Measurements from ENCODE around the gene ACAD11. TPM values are rescaled to one million over a fixed set of nuclear protein-coding genes. Genes with fewer than 3 reads are reported as not detected.

Gene ACAD11
- total and polyA plus RNA-seq, 2 experiments from 2014 or later, result 31.7 to 40.1 TPM

GRCh38 chr3:132554437-132554836 is 105.2 kb downstream of the ACAD11 start:
- H3K27me3 ChIP-seq, result no peaks in the 10 kb centered on the region
- H3K4me3 ChIP-seq, result no peak overlapping the region
- DNase-seq (ENCODE audit: low read depth in 1 of 2, low spot score in 1 of 2), result peak in 1 of 2 donors; percentile 39
- H3K27ac ChIP-seq, result no peak overlapping the region
- peaks cover 7% of the 10 kb centered on the region for H3K36me3 ChIP-seq
- TF ChIP-seq CTCF (IDR thresholded peaks at IDR 0.05; ENCODE audit: low read depth, low read length), result no peak
- H3K9me3 ChIP-seq (ENCODE audit: low read depth), result no peaks in the 10 kb centered on the region
- H3K4me1 ChIP-seq (ENCODE audit: low read depth), result no peaks in the 10 kb centered on the region

DNA sequence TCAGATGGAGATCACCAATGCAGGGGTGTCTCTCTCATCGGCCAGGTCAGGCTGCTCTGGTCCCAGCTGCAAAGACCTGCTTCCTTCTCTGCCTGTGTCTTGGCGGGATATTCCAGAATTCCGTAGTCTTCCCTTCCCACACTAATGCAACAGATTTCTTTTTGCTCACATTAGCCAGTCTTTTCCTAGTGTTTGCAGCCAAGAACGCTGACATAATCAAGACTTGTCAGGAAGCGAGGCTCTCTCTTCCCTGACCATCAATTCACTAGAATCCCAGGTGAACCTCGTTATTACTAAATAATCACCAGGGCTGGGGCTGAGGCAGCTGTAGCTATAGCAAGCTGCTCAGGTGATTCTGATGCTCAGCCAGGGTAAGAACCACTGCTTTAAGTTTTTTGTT is 105.8 kb downstream of the ACAD11 start:
- Histone ChIP-seq H3K27ac (no peak overlapping the region), H3K4me1 (ENCODE audit: low read depth) (no peaks in the 10 kb centered on the region), H3K4me3 (no peak overlapping the region), H3K36me3 (peaks cover 4% of the 10 kb centered on the region), H3K27me3 (no peaks in the 10 kb centered on the region), H3K9me3 (ENCODE audit: low read depth) (no peaks in the 10 kb centered on the region)
- DNase-seq (ENCODE audit: low read depth in 1 of 2, low spot score in 1 of 2), result no peak
- TF ChIP-seq CTCF (IDR thresholded peaks at IDR 0.05; ENCODE audit: low read depth, low read length), result no peak

DNA sequence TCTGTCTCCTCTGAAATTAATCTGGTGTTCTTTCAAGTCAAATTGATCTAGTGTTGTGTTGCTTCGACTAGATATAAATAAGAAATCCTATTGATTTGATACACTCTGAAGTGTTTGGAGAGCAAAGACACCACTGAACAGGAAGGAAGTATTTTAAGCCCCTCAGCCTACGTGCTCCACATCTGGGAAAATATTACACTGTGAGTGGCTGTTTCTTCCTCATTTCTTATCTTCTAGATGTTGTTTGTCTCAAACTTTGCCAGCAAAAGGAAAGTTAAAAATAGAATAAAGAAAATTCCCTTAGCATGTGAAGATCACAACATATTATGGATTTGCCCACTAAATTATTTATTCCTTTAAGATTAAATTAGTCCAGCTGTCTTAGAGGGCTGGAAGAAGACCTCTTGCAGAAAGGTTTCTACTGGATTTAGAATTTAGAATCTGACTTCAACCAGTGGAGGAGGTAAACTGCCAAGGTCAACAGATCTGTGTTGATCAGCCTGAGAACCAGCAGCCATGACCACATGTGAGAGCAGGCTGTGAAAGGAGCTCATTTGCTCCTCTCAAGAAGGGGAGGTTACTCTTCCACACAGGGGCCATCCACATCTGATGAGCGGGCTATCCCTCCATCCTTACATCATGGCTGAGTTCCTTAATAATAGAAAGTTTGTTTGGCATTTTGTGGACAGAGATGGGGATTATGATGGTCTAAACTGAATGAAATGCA is 108.9 kb downstream of the ACAD11 start:
- no peak for TF ChIP-seq CTCF (IDR thresholded peaks at IDR 0.05; ENCODE audit: low read depth, low read length)
- Histone ChIP-seq H3K4me1 (ENCODE audit: low read depth) (no peaks in the 10 kb centered on the region), H3K27me3 (no peaks in the 10 kb centered on the region), H3K4me3 (no peak overlapping the region), H3K36me3 (no peaks in the 10 kb centered on the region), H3K9me3 (ENCODE audit: low read depth) (no peaks in the 10 kb centered on the region), H3K27ac (no peak overlapping the region)
- DNase-seq (ENCODE audit: low read depth in 1 of 2, low spot score in 1 of 2), result no peak

DNA sequence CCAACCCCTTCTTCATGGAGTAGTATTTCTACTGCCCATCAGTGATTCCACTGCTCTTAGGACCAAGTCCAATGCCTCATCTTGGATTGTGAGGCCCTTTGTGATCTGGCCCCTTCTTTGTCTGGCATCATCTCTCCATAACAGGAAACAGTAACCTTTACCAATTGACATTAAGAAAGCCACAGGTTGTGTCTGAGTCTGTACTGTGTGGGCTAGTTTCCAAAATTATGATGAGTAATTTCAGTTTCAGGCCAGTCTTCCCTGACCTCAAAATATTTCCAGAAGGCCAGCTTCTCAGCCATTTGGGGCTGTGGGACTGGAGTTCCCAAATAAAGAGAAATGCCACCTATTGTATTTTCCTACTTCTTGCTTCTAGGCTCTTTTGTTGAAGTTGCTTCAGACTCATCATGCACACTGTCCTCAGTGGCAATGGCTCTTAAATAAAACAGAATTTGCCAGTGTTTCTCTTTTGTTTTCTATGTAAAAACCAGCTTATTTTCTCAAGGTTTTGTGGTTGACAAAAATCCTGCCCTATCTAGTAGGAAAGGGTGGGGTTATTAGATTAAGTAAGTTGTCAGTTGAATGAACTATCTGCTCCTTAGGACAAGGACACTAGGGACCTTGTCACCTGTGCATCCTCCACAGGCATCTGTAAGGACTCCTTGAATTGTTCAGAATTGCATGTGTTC is 109.6 kb downstream of the ACAD11 start:
- H3K36me3 ChIP-seq, result no peaks in the 10 kb centered on the region
- no peaks in the 10 kb centered on the region for H3K9me3 ChIP-seq (ENCODE audit: low read depth)
- no peak for TF ChIP-seq CTCF (IDR thresholded peaks at IDR 0.05; ENCODE audit: low read depth, low read length)
- no peak overlapping the region for H3K27ac ChIP-seq
- DNase-seq (ENCODE audit: low read depth in 1 of 2, low spot score in 1 of 2), result peak in 1 of 2 donors; percentile 62
- no peaks in the 10 kb centered on the region for H3K27me3 ChIP-seq
- H3K4me3 ChIP-seq, result no peak overlapping the region
- H3K4me1 ChIP-seq (ENCODE audit: low read depth), result no peaks in the 10 kb centered on the region

DNA sequence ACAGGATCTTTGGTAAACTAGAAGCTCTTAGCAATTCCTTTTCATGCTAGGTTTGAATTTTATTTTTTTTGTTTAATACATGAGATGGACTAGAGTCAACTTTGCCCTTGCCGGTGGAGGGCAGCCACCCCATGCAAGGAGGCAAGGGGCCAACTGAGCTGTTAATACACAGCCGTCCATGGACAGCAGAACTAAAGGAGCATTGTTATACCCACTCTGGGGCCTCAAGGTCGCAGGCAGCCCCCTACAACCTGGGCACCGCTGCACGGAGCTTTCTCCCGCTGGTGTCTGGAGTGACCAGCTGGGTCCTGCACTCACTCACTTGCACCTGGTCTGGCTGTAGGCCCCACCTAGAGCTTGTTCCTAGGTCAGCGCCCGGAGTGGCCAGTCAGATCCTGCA is 110.4 kb downstream of the ACAD11 start:
- no peaks in the 10 kb centered on the region for H3K27me3 ChIP-seq
- H3K36me3 ChIP-seq, result no peaks in the 10 kb centered on the region
- no peaks in the 10 kb centered on the region for H3K9me3 ChIP-seq (ENCODE audit: low read depth)
- H3K4me1 ChIP-seq (ENCODE audit: low read depth), result no peaks in the 10 kb centered on the region
- H3K4me3 ChIP-seq, result no peak overlapping the region
- H3K27ac ChIP-seq, result no peak overlapping the region
- DNase-seq (ENCODE audit: low read depth in 1 of 2, low spot score in 1 of 2), result no peak
- no peak for TF ChIP-seq CTCF (IDR thresholded peaks at IDR 0.05; ENCODE audit: low read depth, low read length)

Measured in cardiac muscle cell (in vitro differentiated cells and primary cell).